ENCODE results near the gene EFHD1. TPM values are rescaled to one million over a fixed set of nuclear protein-coding genes. Genes with fewer than 3 reads are reported as not detected.
A peak's percentile ranks its signal among the peaks of the same experiment; 100 is the strongest.
"Not testable (repeated sequence)": the region's sequence is repeated elsewhere in the genome, so short reads cannot be mapped to it uniquely, and the experiment has no call there.

Gene EFHD1
- total RNA-seq, 1 experiment from 2014 or later, result 1.7 TPM

GRCh38 chr2:232652505-232652851, 19.1 kb downstream of the EFHD1 start:
- no peak for DNase-seq (ENCODE audit: low read depth)

GRCh38 chr2:232653441-232653840, 20.0 kb downstream of the EFHD1 start:
- no peak for DNase-seq (ENCODE audit: low read depth)

- DNase-seq (ENCODE audit: low read depth), result no peak
These were observed 22.0 kb downstream of the EFHD1 start for GRCh38 chr2:232655392-232655791.

- no peak for DNase-seq (ENCODE audit: low read depth)
These were observed 24.9 kb downstream of the EFHD1 start for GRCh38 chr2:232658217-232658785.

GRCh38 chr2:232659359-232659758, 26.0 kb downstream of the EFHD1 start:
- DNase-seq (ENCODE audit: low read depth), result peak; percentile 68

- no peak for DNase-seq (ENCODE audit: low read depth)
These were observed 29.3 kb downstream of the EFHD1 start for GRCh38 chr2:232662486-232663260.

- DNase-seq (ENCODE audit: low read depth), result no peak
These were observed 32.8 kb downstream of the EFHD1 start for GRCh38 chr2:232666051-232666805.

GRCh38 chr2:232667989-232668583, 34.7 kb downstream of the EFHD1 start:
- DNase-seq (ENCODE audit: low read depth), result no peak

- DNase-seq (ENCODE audit: low read depth), result no peak
These were observed 35.5 kb downstream of the EFHD1 start for GRCh38 chr2:232668805-232669444.

- no peak for DNase-seq (ENCODE audit: low read depth)
These were observed 39.2 kb downstream of the EFHD1 start for GRCh38 chr2:232672588-232672987.

GRCh38 chr2:232674491-232674890, 41.1 kb downstream of the EFHD1 start:
- DNase-seq (ENCODE audit: low read depth), result no peak

GRCh38 chr2:232675381-232675780, 42.0 kb downstream of the EFHD1 start:
- no peak for DNase-seq (ENCODE audit: low read depth)

GRCh38 chr2:232680006-232680405, 46.6 kb downstream of the EFHD1 start:
- DNase-seq (ENCODE audit: low read depth), result no peak

- DNase-seq (ENCODE audit: low read depth), result no peak
These were observed 48.1 kb downstream of the EFHD1 start for GRCh38 chr2:232681527-232681926.

GRCh38 chr2:232683368-232683767, 50.0 kb downstream of the EFHD1 start:
- no peak for DNase-seq (ENCODE audit: low read depth)

- not testable (repeated sequence) for DNase-seq (ENCODE audit: low read depth)
These were observed 52.0 kb downstream of the EFHD1 start for GRCh38 chr2:232685391-232685790.

- peak; percentile 46 for DNase-seq (ENCODE audit: low read depth)
These were observed 54.2 kb downstream of the EFHD1 start for GRCh38 chr2:232687382-232688160.

GRCh38 chr2:232688201-232688600, 54.8 kb downstream of the EFHD1 start:
- DNase-seq (ENCODE audit: low read depth), result no peak

- DNase-seq (ENCODE audit: low read depth), result peak; percentile 43
These were observed 55.9 kb downstream of the EFHD1 start for GRCh38 chr2:232689152-232689910.

GRCh38 chr2:232691117-232691516, 57.7 kb downstream of the EFHD1 start:
- not testable (repeated sequence) for DNase-seq (ENCODE audit: low read depth)
